Forelimb muscle (tissue), 1 donor: Measurements from ENCODE around the gene CHPF2. TPM values are rescaled to one million over a fixed set of nuclear protein-coding genes. Genes with fewer than 3 reads are reported as not detected.

Experiments used
- polyA plus RNA-seq: library from polyadenylated mRNA; unstranded; fragments of 120-200 nt; gene quantifications from one replicate; pipeline ENCODE4 v1.2.1, GENCODE V29; 2013; ENCODE audit not compliant: insufficient read length

CHPF2 gene
- polyA plus RNA-seq, 1 donor, result 20.2 TPM

Other genes starting within 250 kb of the CHPF2 start
- gene NOS3, start 241.5 kb upstream of the CHPF2 start, polyA plus RNA-seq, result 5.5 TPM
- gene ATG9B, start 208.0 kb upstream of the CHPF2 start, polyA plus RNA-seq, result 0.73 TPM
- 22.2 TPM for gene ABCB8, start 204.0 kb upstream of the CHPF2 start, polyA plus RNA-seq
- 6.8 TPM for gene ASIC3, start 184.0 kb upstream of the CHPF2 start, polyA plus RNA-seq
- 9.1 TPM for gene CDK5, start 174.6 kb upstream of the CHPF2 start, polyA plus RNA-seq
- gene SLC4A2, start 172.9 kb upstream of the CHPF2 start, polyA plus RNA-seq, result 55.9 TPM
- 67.0 TPM for gene FASTK, start 151.7 kb upstream of the CHPF2 start, polyA plus RNA-seq
- 41.6 TPM for gene TMUB1, start 149.0 kb upstream of the CHPF2 start, polyA plus RNA-seq
- 68.3 TPM for gene AGAP3, start 146.0 kb upstream of the CHPF2 start, polyA plus RNA-seq
- gene GBX1, start 64.8 kb upstream of the CHPF2 start, polyA plus RNA-seq, result 3.1 TPM
- gene ASB10, start 45.2 kb upstream of the CHPF2 start, polyA plus RNA-seq, result 6.2 TPM
- not detected for gene H2BK1, start 22.0 kb upstream of the CHPF2 start, polyA plus RNA-seq
- 17.4 TPM for gene ABCF2, start 5.3 kb upstream of the CHPF2 start, polyA plus RNA-seq
- 169 TPM for gene SMARCD3, start 16.2 kb downstream of the CHPF2 start, polyA plus RNA-seq
- gene NUB1, start 109.3 kb downstream of the CHPF2 start, polyA plus RNA-seq, result 35.5 TPM
- 6.6 TPM for gene WDR86, start 177.6 kb downstream of the CHPF2 start, polyA plus RNA-seq
- not detected for gene CRYGN, start 207.7 kb downstream of the CHPF2 start, polyA plus RNA-seq